GM12875 (cell line): ENCODE results near the gene ARHGEF40.
A peak's percentile ranks its signal among the peaks of the same experiment; 100 is the strongest.

Source experiments
- H3K4me3 ChIP-seq: one replicate; pipeline ENCODE4 v1.5.1; 2011; ENCODE audit warnings: low read depth, low read length, control low read depth
- CTCF ChIP-seq: IDR thresholded peaks from 2 replicates; pipeline ENCODE4 v1.5.1; 2011; ENCODE audit warnings: low read depth, mild to moderate bottlenecking, control low read depth, inconsistent platforms, low read length, moderate library complexity, borderline replicate concordance; ENCODE audit not compliant: insufficient read depth

The ARHGEF40 gene

GRCh38 chr14:21104448-21105060 is 34.5 kb downstream of the ARHGEF40 start:
- TF ChIP-seq CTCF = peak; percentile 94
- peak overlapping the region; percentile 81 for H3K4me3 ChIP-seq

GRCh38 chr14:21105095-21105494 is 35.0 kb downstream of the ARHGEF40 start:
- TF ChIP-seq CTCF = no peak
- H3K4me3 ChIP-seq = no peak overlapping the region

- TF ChIP-seq CTCF = no peak
- no peak overlapping the region for H3K4me3 ChIP-seq
Measured at GRCh38 chr14:21106176-21106497, 36.0 kb downstream of the ARHGEF40 start.

GRCh38 chr14:21106498-21107282 is 36.6 kb downstream of the ARHGEF40 start:
- TF ChIP-seq CTCF = peak; percentile 88
- H3K4me3 ChIP-seq = no peak overlapping the region

GRCh38 chr14:21107283-21107800 is 37.2 kb downstream of the ARHGEF40 start:
- H3K4me3 ChIP-seq = no peak overlapping the region
- no peak for TF ChIP-seq CTCF

GRCh38 chr14:21108791-21109190 is 38.7 kb downstream of the ARHGEF40 start:
- TF ChIP-seq CTCF = no peak
- H3K4me3 ChIP-seq = no peak overlapping the region
